GM12875 (cell line): ENCODE measurements around the gene TMEM115.

ENCODE experiments used
- H3K4me3 ChIP-seq: one replicate; pipeline ENCODE4 v1.5.1; 2011; ENCODE audit warnings: low read depth, low read length, control low read depth
- CTCF ChIP-seq: IDR thresholded peaks from 2 replicates; pipeline ENCODE4 v1.5.1; 2011; ENCODE audit warnings: low read depth, mild to moderate bottlenecking, control low read depth, inconsistent platforms, low read length, moderate library complexity, borderline replicate concordance; ENCODE audit not compliant: insufficient read depth

TMEM115 gene

DNA sequence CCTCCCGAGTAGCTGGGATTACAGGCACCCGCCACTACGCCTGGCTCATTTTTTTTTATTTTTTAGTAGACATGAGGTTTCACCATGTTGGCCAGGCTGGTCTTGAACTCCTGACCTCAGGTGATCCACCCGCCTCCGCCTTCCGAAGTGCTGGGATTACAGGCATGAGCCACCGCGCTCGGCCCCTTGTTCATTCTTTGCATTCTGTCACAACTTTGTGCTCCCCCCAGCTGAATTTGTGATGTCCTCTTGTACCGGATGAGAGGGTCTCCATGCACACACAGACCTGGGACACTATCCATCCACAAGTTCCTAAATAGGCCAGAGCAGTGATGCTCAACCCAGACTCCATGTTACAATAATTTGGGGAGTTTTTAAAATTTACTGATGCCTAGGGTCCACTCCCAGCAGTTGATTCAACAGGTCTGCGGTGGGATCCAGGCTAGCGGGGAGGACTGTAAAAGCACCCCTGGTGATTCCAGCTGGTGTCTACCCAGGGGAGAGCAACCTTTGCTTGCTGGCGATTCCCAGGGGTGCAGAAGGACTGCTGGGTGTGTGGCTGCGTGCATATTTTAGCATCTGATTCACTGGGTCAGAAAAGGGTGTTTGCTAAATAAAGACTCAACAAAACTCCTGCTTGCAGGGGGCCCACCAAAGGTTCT, 19.7 kb downstream of the TMEM115 start:
- no peak for TF ChIP-seq CTCF
- H3K4me3 ChIP-seq = peak overlapping the region; percentile 95

GRCh38 chr3:50338965-50339364, 20.4 kb downstream of the TMEM115 start:
- peak overlapping the region; percentile 95 for H3K4me3 ChIP-seq
- TF ChIP-seq CTCF = no peak

- peak overlapping the region; percentile 95 for H3K4me3 ChIP-seq
- TF ChIP-seq CTCF = no peak
Measured at GRCh38 chr3:50337175-50337861, 22.0 kb downstream of the TMEM115 start.

- no peak for TF ChIP-seq CTCF
- peak overlapping the region; percentile 95 for H3K4me3 ChIP-seq
Measured at GRCh38 chr3:50336452-50337174, 22.7 kb downstream of the TMEM115 start.

GRCh38 chr3:50334339-50335075, 24.8 kb downstream of the TMEM115 start:
- TF ChIP-seq CTCF = no peak
- H3K4me3 ChIP-seq = no peak overlapping the region

DNA sequence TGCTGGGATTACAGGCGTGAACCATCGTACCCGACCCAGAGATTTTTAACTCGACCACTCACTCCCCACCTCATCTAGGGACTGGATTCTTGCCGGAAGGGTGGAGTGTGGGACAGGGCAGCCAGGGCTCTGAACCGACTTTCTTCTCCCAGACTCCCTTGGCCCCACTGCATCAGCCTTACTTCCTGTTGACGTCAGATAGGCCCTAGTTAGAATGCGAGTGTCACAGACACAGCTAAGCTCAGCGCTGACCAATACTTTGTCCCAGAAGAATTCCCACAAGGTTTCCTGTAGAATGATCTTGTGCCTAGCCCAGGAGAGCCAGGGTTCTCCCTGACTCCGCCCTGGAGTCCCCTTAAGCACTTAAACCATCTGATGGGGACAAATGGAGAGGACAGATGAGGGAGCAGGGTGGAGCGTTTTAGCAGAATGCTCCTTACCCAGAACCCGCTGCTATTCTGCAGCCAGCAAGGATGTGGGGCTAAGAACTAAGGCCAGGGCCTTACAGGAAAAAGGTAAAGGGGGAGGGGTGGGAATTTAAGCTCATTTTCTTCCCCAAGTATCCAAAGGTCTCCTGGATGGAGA, 25.5 kb downstream of the TMEM115 start:
- no peak for TF ChIP-seq CTCF
- H3K4me3 ChIP-seq = no peak overlapping the region
